HG03066 (cell line): ENCODE results near the gene ELAVL3.

Experiments
- ATAC-seq: cut with Tn5 transposase; IDR thresholded peaks from one replicate; pipeline ENCODE4 v1.9.1; 2021; ENCODE audit warnings: low read depth; ENCODE audit not compliant: unreplicated experiment

ELAVL3 gene

GRCh38 chr19:11480715-11481533 lies at the start of gene ELAVL3:
Gene ELAVL3, minus strand, starts transcription at chr19:11481046. Its CDS starts 438 bp downstream, at chr19:11480608.
- ATAC-seq: no peak

GRCh38 chr19:11530432-11530831 lies 49.6 kb upstream of the ELAVL3 start:
- ATAC-seq: no peak

GRCh38 chr19:11528551-11529341 lies 47.9 kb upstream of the ELAVL3 start, which contains the start of gene ECSIT:
Gene ECSIT, minus strand, starts transcription at chr19:11529134. Its CDS starts 9,964 bp downstream, at chr19:11519170.
- peak; percentile 95 for ATAC-seq

GRCh38 chr19:11519138-11519537 lies 38.3 kb upstream of the ELAVL3 start:
- no peak for ATAC-seq

- ATAC-seq: no peak
Measured at GRCh38 chr19:11513946-11514345, 33.1 kb upstream of the ELAVL3 start.

- no peak for ATAC-seq
Measured at GRCh38 chr19:11510444-11510843, 29.6 kb upstream of the ELAVL3 start.

GRCh38 chr19:11507370-11508078 lies 26.7 kb upstream of the ELAVL3 start:
- ATAC-seq: no peak

GRCh38 chr19:11506967-11507366 lies 26.1 kb upstream of the ELAVL3 start:
- no peak for ATAC-seq

- ATAC-seq: peak; percentile 24
Measured at GRCh38 chr19:11506101-11506555, 25.3 kb upstream of the ELAVL3 start.

GRCh38 chr19:11505504-11506100 lies 24.8 kb upstream of the ELAVL3 start, which contains the start of gene ZNF653:
Gene ZNF653, minus strand, starts transcription at chr19:11505839. Its CDS starts 53 bp downstream, at chr19:11505786.
- ATAC-seq: peak; percentile 52

GRCh38 chr19:11505032-11505503 lies 24.2 kb upstream of the ELAVL3 start:
- peak; percentile 89 for ATAC-seq

- no peak for ATAC-seq
Measured at GRCh38 chr19:11504502-11505031, 23.7 kb upstream of the ELAVL3 start.

- no peak for ATAC-seq
Measured at GRCh38 chr19:11499890-11500420, 19.1 kb upstream of the ELAVL3 start.

- no peak for ATAC-seq
Measured at GRCh38 chr19:11499220-11499726, 18.4 kb upstream of the ELAVL3 start.

GRCh38 chr19:11496391-11497163 lies 15.7 kb upstream of the ELAVL3 start:
- no peak for ATAC-seq

- ATAC-seq: no peak
Measured at GRCh38 chr19:11495885-11496284, 15.0 kb upstream of the ELAVL3 start.

GRCh38 chr19:11495481-11495880 lies 14.6 kb upstream of the ELAVL3 start:
- ATAC-seq: no peak

- no peak for ATAC-seq
Measured at GRCh38 chr19:11494634-11495285, 13.9 kb upstream of the ELAVL3 start.
